ENCODE results near the gene KCNQ4. TPM values are rescaled to one million over a fixed set of nuclear protein-coding genes. Genes with fewer than 3 reads are reported as not detected.

KCNQ4 gene
- total RNA-seq, 1 donor from 2014 or later = 0.27 TPM

GRCh38 chr1:40860706-40861223 is 77.2 kb downstream of the KCNQ4 start:
- peaks cover 2% of the 10 kb centered on the region for H3K36me3 Mint-ChIP-seq (ENCODE audit: low read depth)
- TF ChIP-seq CTCF (IDR thresholded peaks at IDR 0.05) = no peak
- peaks cover 12% of the 10 kb centered on the region for H3K27me3 Mint-ChIP-seq
- ChIA-PET CTCF (no interaction called here), POLR2A (no interaction called here)
- DNase-seq = no peak
- intact Hi-C loops (cut with micrococcal nuclease) = loop anchor here (2.0 to 5.0 kb wide), 2 partner anchors 92 to 1283 kb away; partner anchors contain the start of gene PABPC4
- ATAC-seq (ENCODE audit: low read depth) = no peak
- no peak overlapping the region for H3K27ac Mint-ChIP-seq
- peak overlapping the region; percentile 81 for H3K4me3 Mint-ChIP-seq
- no peaks in the 10 kb centered on the region for H3K9me3 Mint-ChIP-seq
- H3K4me1 Mint-ChIP-seq = peaks cover 10% of the 10 kb centered on the region

- ATAC-seq (ENCODE audit: low read depth) (no peak), DNase-seq (peak; percentile 39)
- CTCF ChIA-PET = interaction anchor here (1.0 to 1.3 kb wide), 2 partner anchors 8 to 11 kb away, joined by 3 to 4 read pairs; no protein-coding TSS in a partner anchor
- intact Hi-C loops (cut with micrococcal nuclease) = loop anchor here (1.0 to 5.0 kb wide), 6 partner anchors 43 to 1284 kb away; partner anchors contain the start of genes CTPS1, PABPC4 and RIMS3
- peak overlapping the region; percentile 81 for H3K4me3 Mint-ChIP-seq
- H3K4me1 Mint-ChIP-seq = peaks cover 10% of the 10 kb centered on the region
- H3K9me3 Mint-ChIP-seq = no peaks in the 10 kb centered on the region
- H3K27ac Mint-ChIP-seq = no peak overlapping the region
- H3K36me3 Mint-ChIP-seq (ENCODE audit: low read depth) = peaks cover 2% of the 10 kb centered on the region
- peaks cover 12% of the 10 kb centered on the region for H3K27me3 Mint-ChIP-seq
- POLR2A ChIA-PET = interaction anchor here (0.6 to 1.3 kb wide), 6 partner anchors 8 to 343 kb away, joined by 3 to 10 read pairs (median 4); partner anchors contain the start of gene NFYC
- no peak for TF ChIP-seq CTCF (IDR thresholded peaks at IDR 0.05)
Measured at GRCh38 chr1:40861224-40862003, 77.8 kb downstream of the KCNQ4 start.

- Mint-ChIP-seq H3K36me3 (ENCODE audit: low read depth) (peaks cover 2% of the 10 kb centered on the region), H3K4me3 (peak within 1 kb of the TSS; percentile 94), H3K9me3 (no peaks in the 10 kb centered on the region), H3K4me1 (peaks cover 10% of the 10 kb centered on the region), H3K27ac (peak within 1 kb of the TSS; percentile 82), H3K27me3 (peaks cover 12% of the 10 kb centered on the region)
- TF ChIP-seq CTCF (IDR thresholded peaks at IDR 0.05) = no peak
- ATAC-seq (ENCODE audit: low read depth) (peak; percentile 98), DNase-seq (peak; percentile 93)
- POLR2A ChIA-PET = interaction anchor here (0.6 to 1.3 kb wide), 7 partner anchors 9 to 344 kb away, joined by 3 to 10 read pairs (median 3); partner anchors contain the start of genes CTPS1 and NFYC
- CTCF ChIA-PET = interaction anchor here (1.0 to 1.3 kb wide), 3 partner anchors 9 to 90 kb away, joined by 3 to 4 read pairs (median 3); no protein-coding TSS in a partner anchor
- intact Hi-C loops (cut with micrococcal nuclease) = loop anchor here (1.0 to 5.0 kb wide), 5 partner anchors 44 to 1285 kb away; partner anchors contain the start of genes CTPS1, PABPC4 and RIMS3
Measured at GRCh38 chr1:40862008-40862863, 78.6 kb downstream of the KCNQ4 start, which contains the start of gene CITED4. CITED4 (minus strand) TSS chr1:40862363; CDS start chr1:40862127, 236 bp downstream.

- CTCF ChIA-PET = no interaction called here
- H3K4me3 Mint-ChIP-seq = no peak overlapping the region
- ATAC-seq (ENCODE audit: low read depth) (no peak), DNase-seq (no peak)
- no peak overlapping the region for H3K27ac Mint-ChIP-seq
- H3K27me3 Mint-ChIP-seq = peaks cover 9% of the 10 kb centered on the region
- intact Hi-C loops (cut with micrococcal nuclease) = no loop called here
- POLR2A ChIA-PET = interaction anchor here (0.7 kb wide), 1 partner anchor 186 kb away, joined by 6 read pairs; no protein-coding TSS in a partner anchor
- TF ChIP-seq CTCF (IDR thresholded peaks at IDR 0.05) = no peak
- H3K36me3 Mint-ChIP-seq (ENCODE audit: low read depth) = no peaks in the 10 kb centered on the region
- H3K9me3 Mint-ChIP-seq = peaks cover 6% of the 10 kb centered on the region
- H3K4me1 Mint-ChIP-seq = no peaks in the 10 kb centered on the region
Measured at GRCh38 chr1:40868051-40868723, 84.6 kb downstream of the KCNQ4 start.
